Ishikawa (cell line): ENCODE results near the gene NMNAT3.

Source experiments
- FOXM1 ChIP-seq: IDR thresholded peaks from 2 replicates; pipeline ENCODE4 v1.6.1; 2012; ENCODE audit warnings: low read depth, borderline replicate concordance
- TAF1 ChIP-seq: IDR thresholded peaks from 2 replicates; pipeline ENCODE4 v1.6.1; 2012; ENCODE audit warnings: low read depth, mild to moderate bottlenecking
- ZBTB7A ChIP-seq: IDR thresholded peaks from 2 replicates; pipeline ENCODE4 v1.6.1; 2012; ENCODE audit warnings: low read depth
- TF ChIP-seq, protein P1 (sequence below): IDR thresholded peaks from 2 replicates; pipeline ENCODE4 v1.6.1; 2012

DNA sequence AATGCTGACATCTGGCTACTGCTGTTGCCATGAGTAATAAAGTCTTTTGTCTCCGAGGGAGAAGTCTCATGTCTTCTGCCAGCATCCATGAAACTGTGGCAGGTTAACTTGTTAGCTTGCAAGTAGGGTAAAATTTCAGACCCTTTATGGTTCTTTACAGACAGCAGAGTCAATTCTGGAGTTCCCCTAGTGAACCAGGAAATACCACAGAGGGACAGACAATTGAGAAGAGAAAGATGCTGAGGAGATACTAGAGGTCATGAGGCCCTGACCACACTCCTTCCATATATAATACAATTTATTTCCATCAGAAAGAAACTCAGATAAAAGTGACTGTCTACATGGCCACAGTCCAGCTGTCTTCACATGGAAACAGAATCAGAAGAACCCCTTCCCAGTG lies 38.1 kb downstream of the NMNAT3 start:
- TF ChIP-seq, protein P1, sequence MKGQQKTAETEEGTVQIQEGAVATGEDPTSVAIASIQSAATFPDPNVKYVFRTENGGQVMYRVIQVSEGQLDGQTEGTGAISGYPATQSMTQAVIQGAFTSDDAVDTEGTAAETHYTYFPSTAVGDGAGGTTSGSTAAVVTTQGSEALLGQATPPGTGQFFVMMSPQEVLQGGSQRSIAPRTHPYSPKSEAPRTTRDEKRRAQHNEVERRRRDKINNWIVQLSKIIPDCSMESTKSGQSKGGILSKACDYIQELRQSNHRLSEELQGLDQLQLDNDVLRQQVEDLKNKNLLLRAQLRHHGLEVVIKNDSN: no peak
- TF ChIP-seq ZBTB7A (no peak), TAF1 (no peak), FOXM1 (no peak)
